ENCODE data around the gene BIRC2.

Gene BIRC2

DNA sequence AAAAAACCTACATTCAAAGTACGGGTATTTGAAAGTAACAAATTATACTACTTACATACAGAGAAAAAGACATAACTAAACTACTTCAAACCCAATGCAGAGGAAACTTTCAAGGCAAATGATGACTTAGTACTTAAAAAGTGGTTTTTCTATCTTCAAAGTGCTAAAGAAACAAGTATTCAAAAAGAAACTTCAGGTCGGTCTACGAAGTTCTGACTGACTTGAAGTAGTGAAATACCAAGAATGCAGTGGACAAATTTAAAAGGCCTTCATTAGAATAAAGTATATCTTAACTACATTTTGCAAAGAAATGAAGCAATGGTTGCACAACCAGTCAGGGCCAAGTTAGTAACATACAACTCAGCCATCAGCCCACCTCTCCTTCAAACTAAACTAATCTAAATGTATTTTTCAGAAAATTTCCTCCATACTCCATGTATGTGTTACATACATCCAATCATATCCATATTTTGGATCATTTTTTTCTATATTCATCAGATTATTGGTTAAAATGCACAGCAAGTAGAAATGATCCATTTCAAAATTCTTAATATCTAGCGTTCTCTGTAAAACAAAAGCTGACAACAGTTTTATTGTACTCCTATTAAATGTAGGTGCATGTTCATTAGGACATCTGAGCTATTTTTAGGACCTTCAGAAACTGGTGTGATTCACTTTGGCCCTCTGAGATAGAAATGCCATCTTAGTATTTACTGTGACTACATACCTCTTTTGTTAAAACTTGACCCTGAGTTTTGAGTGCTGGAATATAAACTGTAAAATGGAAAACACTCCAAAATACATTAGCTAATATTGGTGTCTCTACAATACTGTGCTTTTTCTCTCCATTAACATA lies 49.9 kb downstream of the BIRC2 start:
- Mint-ChIP-seq H3K27ac (peak overlapping the region; percentile 53), H3K4me3 (no peak overlapping the region), H3K9me3 (no peaks in the 10 kb centered on the region), H3K36me3 (ENCODE audit: low read depth) (peaks cover 39% of the 10 kb centered on the region), H3K4me1 (ENCODE audit: low read depth) (peaks cover 38% of the 10 kb centered on the region), H3K27me3 (ENCODE audit: low read depth) (no peaks in the 10 kb centered on the region)

DNA sequence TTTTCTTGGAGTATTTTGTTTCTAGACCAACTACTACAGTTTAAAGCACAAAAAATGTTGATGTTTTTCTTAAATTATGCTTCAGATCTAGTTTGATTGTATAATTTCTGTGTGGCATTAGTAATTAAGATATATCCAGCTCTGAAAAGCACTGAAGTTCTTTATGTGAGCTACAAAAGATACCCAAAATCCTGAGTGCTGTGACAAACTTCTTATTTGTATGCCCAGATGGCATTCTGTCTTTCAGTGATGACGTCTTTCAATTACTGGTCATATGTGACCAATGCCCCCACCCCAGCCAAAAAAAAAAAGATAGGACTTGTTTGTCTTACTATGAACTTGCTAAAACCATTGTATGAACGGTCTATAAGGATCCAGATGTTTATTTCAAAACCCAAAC lies 51.3 kb downstream of the BIRC2 start:
- Mint-ChIP-seq H3K36me3 (ENCODE audit: low read depth) (peaks cover 33% of the 10 kb centered on the region), H3K27me3 (ENCODE audit: low read depth) (no peaks in the 10 kb centered on the region), H3K4me3 (no peak overlapping the region), H3K4me1 (ENCODE audit: low read depth) (peaks cover 38% of the 10 kb centered on the region), H3K9me3 (no peaks in the 10 kb centered on the region), H3K27ac (no peak overlapping the region)

DNA sequence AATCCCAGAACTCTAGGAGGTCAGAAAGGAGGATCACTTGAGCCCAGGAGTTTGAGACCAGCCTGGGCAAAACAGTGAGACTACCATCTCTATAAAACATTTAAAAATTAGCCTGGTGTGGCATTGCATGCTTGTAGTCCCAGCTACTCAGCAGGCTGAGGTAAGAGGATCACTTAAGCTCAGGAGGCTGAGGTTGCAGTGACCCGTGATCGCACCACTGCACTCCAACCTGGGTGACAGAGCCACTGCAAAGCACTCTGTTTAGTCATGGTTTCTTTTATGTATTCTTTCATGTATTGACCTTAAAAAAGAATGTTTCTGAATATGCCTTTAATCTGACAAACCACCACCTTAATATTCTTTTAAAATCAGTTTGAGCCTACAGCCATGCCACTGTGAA lies 52.2 kb downstream of the BIRC2 start:
- Mint-ChIP-seq H3K27me3 (ENCODE audit: low read depth) (no peaks in the 10 kb centered on the region), H3K27ac (no peak overlapping the region), H3K4me1 (ENCODE audit: low read depth) (peaks cover 39% of the 10 kb centered on the region), H3K4me3 (no peak overlapping the region), H3K36me3 (ENCODE audit: low read depth) (peaks cover 30% of the 10 kb centered on the region), H3K9me3 (no peaks in the 10 kb centered on the region)

DNA sequence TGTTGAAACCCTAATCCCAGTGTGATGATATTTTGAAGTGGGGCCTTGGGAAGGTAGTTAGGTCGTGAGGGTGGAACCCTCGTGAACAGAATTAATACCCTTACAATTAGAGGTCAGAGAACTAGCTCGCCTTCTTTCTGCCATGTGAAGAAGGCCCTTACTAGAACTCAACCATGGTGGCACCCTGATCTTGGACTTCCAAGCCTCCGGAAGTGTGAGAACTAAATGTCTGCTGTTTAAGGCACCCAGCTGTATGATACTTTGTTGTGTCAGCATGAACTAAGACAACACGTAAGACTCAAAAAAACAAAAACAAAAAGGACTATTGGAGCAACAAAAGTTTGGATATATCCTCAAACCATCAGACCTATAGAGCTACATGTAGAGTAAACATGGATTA lies 53.6 kb downstream of the BIRC2 start:
- Mint-ChIP-seq H3K4me3 (no peak overlapping the region), H3K9me3 (no peaks in the 10 kb centered on the region), H3K27me3 (ENCODE audit: low read depth) (no peaks in the 10 kb centered on the region), H3K36me3 (ENCODE audit: low read depth) (peaks cover 28% of the 10 kb centered on the region), H3K4me1 (ENCODE audit: low read depth) (peaks cover 39% of the 10 kb centered on the region), H3K27ac (no peak overlapping the region)

DNA sequence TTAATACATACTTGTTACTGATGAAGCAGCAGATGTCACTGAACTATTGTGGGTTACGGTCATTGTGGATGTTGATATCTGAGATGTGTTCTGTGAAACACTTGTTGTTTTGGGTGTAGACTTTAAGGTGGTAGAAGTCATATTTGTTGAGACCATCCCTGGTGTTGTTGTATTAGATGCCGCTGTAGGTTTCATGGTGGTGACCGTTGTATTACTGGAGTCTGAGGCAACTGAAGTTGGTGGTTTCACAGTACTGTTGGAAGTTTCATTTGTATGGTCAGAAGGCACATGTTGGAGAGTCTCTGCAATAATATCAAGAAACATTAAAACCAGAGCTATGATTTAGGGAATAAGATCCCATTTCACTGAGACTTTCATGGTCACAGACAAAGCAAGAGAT lies 54.9 kb downstream of the BIRC2 start:
- H3K36me3 Mint-ChIP-seq (ENCODE audit: low read depth): peaks cover 30% of the 10 kb centered on the region
- H3K4me1 Mint-ChIP-seq (ENCODE audit: low read depth): peaks cover 33% of the 10 kb centered on the region
- H3K27ac Mint-ChIP-seq: no peak overlapping the region
- no peaks in the 10 kb centered on the region for H3K27me3 Mint-ChIP-seq (ENCODE audit: low read depth)
- no peak overlapping the region for H3K4me3 Mint-ChIP-seq
- H3K9me3 Mint-ChIP-seq: no peaks in the 10 kb centered on the region

DNA sequence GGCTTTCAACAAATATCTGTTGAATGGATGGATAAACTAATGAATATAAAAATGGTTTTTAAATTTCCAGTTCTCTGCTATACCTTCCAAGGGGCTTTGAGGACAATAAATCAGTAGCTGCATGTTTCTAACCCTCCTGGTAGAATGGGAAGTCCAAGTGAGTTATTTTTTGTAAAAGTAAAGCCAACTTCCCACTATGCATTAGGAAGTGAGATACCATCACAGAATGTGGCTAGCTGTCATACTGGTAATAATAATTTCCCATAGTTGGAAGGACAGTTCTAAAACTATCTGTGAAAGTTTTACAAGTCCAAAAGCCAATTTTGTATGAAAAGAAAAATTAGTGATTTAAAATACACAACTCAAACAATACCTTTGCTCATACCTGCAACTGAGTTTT lies 55.5 kb downstream of the BIRC2 start:
- Mint-ChIP-seq H3K27me3 (ENCODE audit: low read depth) (no peaks in the 10 kb centered on the region), H3K9me3 (no peaks in the 10 kb centered on the region), H3K4me3 (no peak overlapping the region), H3K4me1 (ENCODE audit: low read depth) (peaks cover 32% of the 10 kb centered on the region), H3K36me3 (ENCODE audit: low read depth) (peaks cover 29% of the 10 kb centered on the region), H3K27ac (no peak overlapping the region)

DNA sequence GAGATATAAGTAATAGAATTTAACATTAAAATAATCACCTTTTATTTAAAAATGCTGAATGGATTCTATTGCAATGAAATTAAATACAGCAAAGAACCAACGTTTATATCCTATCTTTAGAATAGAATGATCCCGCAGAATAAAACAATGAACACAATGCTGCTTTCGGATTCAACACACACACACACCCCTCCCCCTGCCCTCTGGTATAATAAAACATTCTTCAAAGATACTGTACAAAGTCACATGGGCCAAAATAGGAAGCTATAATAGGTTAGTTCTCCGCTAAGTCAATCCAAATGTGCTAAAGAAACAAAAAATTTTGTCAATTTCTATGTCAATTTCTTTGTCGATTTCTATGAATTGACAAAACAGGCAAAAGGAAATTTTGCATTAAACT lies 58.5 kb downstream of the BIRC2 start:
- Mint-ChIP-seq H3K27me3 (ENCODE audit: low read depth) (no peaks in the 10 kb centered on the region), H3K36me3 (ENCODE audit: low read depth) (peaks cover 29% of the 10 kb centered on the region), H3K9me3 (no peaks in the 10 kb centered on the region), H3K27ac (no peak overlapping the region), H3K4me3 (no peak overlapping the region), H3K4me1 (ENCODE audit: low read depth) (peaks cover 41% of the 10 kb centered on the region)

DNA sequence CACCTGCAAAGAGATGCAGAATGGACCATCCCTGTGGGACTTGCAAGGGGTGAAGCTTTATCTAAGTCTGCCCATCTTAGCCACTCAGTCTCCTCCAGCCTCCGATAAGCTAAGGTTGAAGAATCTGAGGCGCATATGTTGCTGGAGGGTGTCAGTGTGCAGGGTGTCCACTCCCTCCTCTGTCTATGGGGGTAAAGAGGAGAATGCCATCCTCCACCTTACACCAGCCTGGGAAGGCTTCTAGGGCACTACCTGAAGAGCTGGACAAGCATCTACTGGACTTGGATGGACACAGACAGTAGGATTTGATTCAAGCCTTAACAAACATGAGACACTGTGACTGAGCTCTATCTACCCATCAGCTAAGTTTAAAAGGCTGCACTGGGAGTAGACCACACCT lies 59.1 kb downstream of the BIRC2 start:
- H3K9me3 Mint-ChIP-seq: no peaks in the 10 kb centered on the region
- H3K4me1 Mint-ChIP-seq (ENCODE audit: low read depth): peaks cover 39% of the 10 kb centered on the region
- peaks cover 27% of the 10 kb centered on the region for H3K36me3 Mint-ChIP-seq (ENCODE audit: low read depth)
- no peak overlapping the region for H3K4me3 Mint-ChIP-seq
- H3K27ac Mint-ChIP-seq: no peak overlapping the region
- H3K27me3 Mint-ChIP-seq (ENCODE audit: low read depth): no peaks in the 10 kb centered on the region

DNA sequence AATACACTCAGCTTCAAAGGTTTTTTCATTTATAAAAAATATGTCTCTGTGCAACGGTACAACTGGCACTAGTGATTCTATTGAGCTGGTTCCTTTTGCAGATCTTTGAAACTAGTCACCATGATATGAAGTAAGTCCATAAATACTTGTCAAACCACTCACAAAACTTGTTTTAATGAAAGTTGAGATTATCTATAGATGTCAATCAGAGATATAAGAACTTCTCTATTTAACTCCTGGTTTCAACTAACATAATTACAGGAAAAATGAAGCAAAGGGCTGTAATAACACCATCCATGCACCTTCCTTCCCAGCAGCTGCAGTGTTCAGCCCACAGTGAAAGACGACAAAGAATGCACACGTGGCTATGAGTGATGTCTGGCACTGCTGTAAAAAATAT lies 60.9 kb downstream of the BIRC2 start:
- H3K27me3 Mint-ChIP-seq (ENCODE audit: low read depth): no peaks in the 10 kb centered on the region
- H3K4me1 Mint-ChIP-seq (ENCODE audit: low read depth): peaks cover 32% of the 10 kb centered on the region
- H3K36me3 Mint-ChIP-seq (ENCODE audit: low read depth): peaks cover 21% of the 10 kb centered on the region
- no peaks in the 10 kb centered on the region for H3K9me3 Mint-ChIP-seq
- no peak overlapping the region for H3K4me3 Mint-ChIP-seq
- H3K27ac Mint-ChIP-seq: peak overlapping the region; percentile 9

DNA sequence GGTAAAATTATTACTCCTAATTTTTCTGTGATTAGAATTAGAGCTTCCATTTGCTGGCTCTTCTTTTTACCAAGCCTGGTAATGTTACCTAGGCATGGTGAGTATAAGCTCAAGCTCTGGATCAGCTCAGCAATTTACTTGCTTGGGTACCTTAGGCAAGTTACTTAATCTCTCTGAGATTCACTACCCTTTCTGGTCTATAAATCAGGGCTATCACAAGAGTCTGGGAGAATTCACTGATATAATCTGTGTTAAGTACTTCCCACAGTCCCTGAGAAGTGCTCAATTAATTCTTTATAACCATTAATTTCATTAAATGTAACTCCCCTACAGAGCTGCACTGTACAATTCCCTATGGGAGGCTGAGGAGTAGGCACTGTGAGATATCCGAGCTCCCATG lies 61.3 kb downstream of the BIRC2 start:
- no peaks in the 10 kb centered on the region for H3K27me3 Mint-ChIP-seq (ENCODE audit: low read depth)
- peaks cover 21% of the 10 kb centered on the region for H3K36me3 Mint-ChIP-seq (ENCODE audit: low read depth)
- H3K9me3 Mint-ChIP-seq: no peaks in the 10 kb centered on the region
- peak overlapping the region; percentile 9 for H3K27ac Mint-ChIP-seq
- peaks cover 31% of the 10 kb centered on the region for H3K4me1 Mint-ChIP-seq (ENCODE audit: low read depth)
- H3K4me3 Mint-ChIP-seq: no peak overlapping the region

DNA sequence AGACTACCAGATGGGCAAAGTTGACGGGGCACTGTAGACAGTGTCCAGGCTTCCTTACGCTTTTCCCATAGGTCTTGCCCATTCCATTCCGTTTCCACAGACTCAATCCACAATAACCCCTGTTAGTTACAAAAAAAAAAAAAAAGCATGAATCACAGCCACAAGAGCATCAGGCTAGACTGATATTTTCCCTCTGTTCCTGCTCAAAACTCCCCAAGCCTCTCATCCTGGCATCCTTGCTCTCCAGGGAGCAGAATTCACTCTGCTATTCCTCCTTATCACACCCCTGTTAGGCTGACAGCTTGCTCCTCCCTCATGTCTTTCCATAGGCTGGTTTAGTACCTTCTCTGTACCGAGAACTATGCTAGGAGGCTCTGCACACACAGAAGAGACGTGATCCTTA lies 63.4 kb downstream of the BIRC2 start:
- H3K27ac Mint-ChIP-seq: no peak overlapping the region
- H3K9me3 Mint-ChIP-seq: no peaks in the 10 kb centered on the region
- H3K27me3 Mint-ChIP-seq (ENCODE audit: low read depth): no peaks in the 10 kb centered on the region
- peaks cover 29% of the 10 kb centered on the region for H3K36me3 Mint-ChIP-seq (ENCODE audit: low read depth)
- H3K4me1 Mint-ChIP-seq (ENCODE audit: low read depth): peaks cover 41% of the 10 kb centered on the region
- H3K4me3 Mint-ChIP-seq: no peak overlapping the region

DNA sequence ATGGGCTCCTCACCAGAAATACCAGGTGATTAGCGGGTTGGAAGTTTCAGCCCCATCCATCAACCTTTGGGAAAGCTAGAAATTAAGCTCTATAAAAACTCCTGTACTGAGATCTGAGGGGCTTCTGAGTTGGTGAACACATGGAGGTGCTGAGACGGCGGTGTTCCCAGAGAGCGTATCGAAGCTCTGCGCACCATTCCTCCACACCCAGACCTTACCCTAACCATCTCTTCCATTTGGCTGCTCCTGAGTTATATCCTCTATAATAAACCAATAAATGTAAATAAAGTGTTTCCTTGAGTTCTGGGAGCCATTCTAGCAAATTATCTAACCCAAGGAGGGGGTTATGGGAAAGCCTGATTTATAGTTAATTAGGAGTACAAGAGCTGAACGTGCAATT lies 64.1 kb downstream of the BIRC2 start:
- no peaks in the 10 kb centered on the region for H3K27me3 Mint-ChIP-seq (ENCODE audit: low read depth)

DNA sequence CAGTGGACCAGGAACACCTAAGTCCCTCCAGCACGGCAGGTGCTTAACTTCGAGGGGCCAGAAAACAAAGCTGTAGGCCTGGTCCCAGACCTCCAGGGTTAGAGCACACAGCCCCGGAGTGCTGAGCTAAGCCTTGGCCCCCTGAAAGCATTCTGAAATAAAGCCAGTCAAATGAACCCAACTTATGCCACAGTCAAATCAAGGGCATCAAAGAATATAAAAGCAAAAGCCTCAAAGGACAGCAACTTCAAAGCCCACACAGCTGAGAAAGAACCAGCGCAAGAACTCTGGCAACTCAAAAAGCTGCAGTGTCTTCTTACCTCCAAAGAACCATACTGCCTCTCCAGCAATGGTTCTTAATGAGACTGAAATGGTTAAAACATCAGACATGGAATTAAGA lies 66.5 kb downstream of the BIRC2 start:
- Mint-ChIP-seq H3K9me3 (peaks cover 13% of the 10 kb centered on the region), H3K4me3 (no peak overlapping the region), H3K36me3 (ENCODE audit: low read depth) (peaks cover 44% of the 10 kb centered on the region), H3K27ac (no peak overlapping the region), H3K27me3 (ENCODE audit: low read depth) (no peaks in the 10 kb centered on the region), H3K4me1 (ENCODE audit: low read depth) (peaks cover 54% of the 10 kb centered on the region)

More for the DNA sequence above, 64.1 kb downstream of the BIRC2 start:
- H3K27ac Mint-ChIP-seq: no peak overlapping the region
- peaks cover 29% of the 10 kb centered on the region for H3K36me3 Mint-ChIP-seq (ENCODE audit: low read depth)
- H3K4me3 Mint-ChIP-seq: no peak overlapping the region
- H3K4me1 Mint-ChIP-seq (ENCODE audit: low read depth): peaks cover 44% of the 10 kb centered on the region
- no peaks in the 10 kb centered on the region for H3K9me3 Mint-ChIP-seq

DNA sequence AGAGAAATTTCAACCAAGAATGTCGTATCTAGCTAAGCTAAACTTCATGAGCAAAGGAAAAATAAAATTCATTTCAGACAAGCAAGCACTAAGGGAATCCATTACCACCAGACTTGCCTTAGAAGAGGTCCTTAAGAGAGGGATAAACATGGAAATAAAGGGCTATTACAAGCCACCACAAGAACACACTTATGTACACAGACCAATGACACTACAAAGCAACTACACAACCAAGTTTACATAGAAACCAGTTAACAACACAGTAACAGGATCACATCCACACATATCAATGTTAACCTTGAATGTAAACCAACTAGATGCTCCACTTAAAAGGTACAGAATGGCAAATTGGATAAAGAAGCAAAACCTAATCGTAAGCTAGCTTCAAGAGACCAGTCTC lies 67.5 kb downstream of the BIRC2 start:
- no peak overlapping the region for H3K4me3 Mint-ChIP-seq
- H3K4me1 Mint-ChIP-seq (ENCODE audit: low read depth): peaks cover 54% of the 10 kb centered on the region
- H3K36me3 Mint-ChIP-seq (ENCODE audit: low read depth): peaks cover 46% of the 10 kb centered on the region
- H3K27ac Mint-ChIP-seq: no peak overlapping the region
- H3K27me3 Mint-ChIP-seq (ENCODE audit: low read depth): no peaks in the 10 kb centered on the region
- H3K9me3 Mint-ChIP-seq: peaks cover 19% of the 10 kb centered on the region

DNA sequence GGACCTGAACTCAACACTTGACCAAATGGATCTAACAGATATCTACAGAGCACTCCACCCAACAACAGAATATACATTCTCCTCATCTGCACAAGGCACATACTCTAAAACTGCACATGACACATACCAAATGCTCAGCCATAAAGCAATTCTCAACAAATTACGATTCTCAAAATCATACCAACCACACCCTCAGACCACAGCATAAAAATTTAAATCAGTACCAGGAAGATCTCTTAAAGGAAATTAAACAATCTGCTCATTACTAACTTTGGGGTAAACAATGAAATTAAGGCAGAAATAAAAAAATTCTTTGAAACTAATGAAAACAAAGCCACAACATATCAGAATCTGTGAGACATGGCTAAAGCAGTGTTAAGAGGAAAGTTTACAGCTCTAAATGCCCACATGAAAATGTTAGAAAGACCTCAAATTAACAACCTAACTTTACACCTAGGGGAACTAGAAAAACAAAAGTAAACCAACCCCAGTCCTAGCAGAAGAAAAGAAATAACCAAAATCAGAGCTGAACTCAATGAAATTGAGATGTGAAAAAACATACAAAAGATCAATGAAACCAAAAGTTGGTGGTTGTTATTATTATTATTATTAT lies 68.4 kb downstream of the BIRC2 start:
- H3K36me3 Mint-ChIP-seq (ENCODE audit: low read depth): peaks cover 47% of the 10 kb centered on the region
- H3K4me1 Mint-ChIP-seq (ENCODE audit: low read depth): peaks cover 56% of the 10 kb centered on the region
- peak overlapping the region; percentile 57 for H3K4me3 Mint-ChIP-seq
- no peaks in the 10 kb centered on the region for H3K27me3 Mint-ChIP-seq (ENCODE audit: low read depth)
- peaks cover 19% of the 10 kb centered on the region for H3K9me3 Mint-ChIP-seq
- peak overlapping the region; percentile 37 for H3K27ac Mint-ChIP-seq
